ENCODE measurements around the gene MAP7.

DNA sequence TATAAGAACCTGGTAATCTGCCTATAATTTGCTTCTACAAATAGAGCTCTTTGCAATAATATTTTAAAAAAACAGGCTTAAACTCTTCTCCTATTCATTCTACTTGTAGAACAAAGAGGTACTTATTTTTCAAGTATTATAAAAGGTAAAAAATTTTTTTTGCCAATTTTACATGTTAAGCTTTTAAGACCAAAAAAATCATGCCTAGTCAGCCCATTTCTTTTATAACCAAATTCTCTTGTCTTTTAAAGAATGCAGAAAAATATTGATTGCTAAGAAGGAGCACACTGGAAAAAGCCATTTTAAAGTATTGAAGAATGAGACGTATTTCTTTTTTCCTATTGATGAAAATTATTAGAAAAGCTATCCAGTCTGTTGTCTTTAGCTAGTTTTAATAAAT is 206.5 kb downstream of the MAP7 start:
- no peak for TF ChIP-seq EZH2phosphoT487 (IDR thresholded peaks at IDR 0.05; ENCODE audit: low read depth)
- TF ChIP-seq, protein P1, sequence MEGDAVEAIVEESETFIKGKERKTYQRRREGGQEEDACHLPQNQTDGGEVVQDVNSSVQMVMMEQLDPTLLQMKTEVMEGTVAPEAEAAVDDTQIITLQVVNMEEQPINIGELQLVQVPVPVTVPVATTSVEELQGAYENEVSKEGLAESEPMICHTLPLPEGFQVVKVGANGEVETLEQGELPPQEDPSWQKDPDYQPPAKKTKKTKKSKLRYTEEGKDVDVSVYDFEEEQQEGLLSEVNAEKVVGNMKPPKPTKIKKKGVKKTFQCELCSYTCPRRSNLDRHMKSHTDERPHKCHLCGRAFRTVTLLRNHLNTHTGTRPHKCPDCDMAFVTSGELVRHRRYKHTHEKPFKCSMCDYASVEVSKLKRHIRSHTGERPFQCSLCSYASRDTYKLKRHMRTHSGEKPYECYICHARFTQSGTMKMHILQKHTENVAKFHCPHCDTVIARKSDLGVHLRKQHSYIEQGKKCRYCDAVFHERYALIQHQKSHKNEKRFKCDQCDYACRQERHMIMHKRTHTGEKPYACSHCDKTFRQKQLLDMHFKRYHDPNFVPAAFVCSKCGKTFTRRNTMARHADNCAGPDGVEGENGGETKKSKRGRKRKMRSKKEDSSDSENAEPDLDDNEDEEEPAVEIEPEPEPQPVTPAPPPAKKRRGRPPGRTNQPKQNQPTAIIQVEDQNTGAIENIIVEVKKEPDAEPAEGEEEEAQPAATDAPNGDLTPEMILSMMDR (IDR thresholded peaks at IDR 0.05; ENCODE audit: low read depth, low read length): no peak

Measured in OCI-LY3 (cell line).